ENCODE results near the gene HOXB5. TPM values are rescaled to one million over a fixed set of nuclear protein-coding genes. Genes with fewer than 3 reads are reported as not detected.

HOXB5 gene
- total and polyA plus RNA-seq, 11 donors = 0.04 to 1.0 (median 0.17) TPM; not detected in 6

GRCh38 chr17:48601207-48601538 lies 7.6 kb upstream of the HOXB5 start:
- ATAC-seq = no peak
- Histone ChIP-seq H3K4me3 (no peak overlapping the region), H3K36me3 (no peaks in the 10 kb centered on the region), H3K9me3 (peaks cover 0 to 2% (median 0%) of the 10 kb centered on the region in 12 donors), H3K27me3 (peaks cover 81 to 100% (median 98%) of the 10 kb centered on the region in 9 donors), H3K27ac (no peak overlapping the region), H3K4me1 (peaks cover 0 to 32% (median 12%) of the 10 kb centered on the region in 12 donors)
- no peak for TF ChIP-seq POLR2A (IDR thresholded peaks at IDR 0.05)
- TF ChIP-seq, protein P1, sequence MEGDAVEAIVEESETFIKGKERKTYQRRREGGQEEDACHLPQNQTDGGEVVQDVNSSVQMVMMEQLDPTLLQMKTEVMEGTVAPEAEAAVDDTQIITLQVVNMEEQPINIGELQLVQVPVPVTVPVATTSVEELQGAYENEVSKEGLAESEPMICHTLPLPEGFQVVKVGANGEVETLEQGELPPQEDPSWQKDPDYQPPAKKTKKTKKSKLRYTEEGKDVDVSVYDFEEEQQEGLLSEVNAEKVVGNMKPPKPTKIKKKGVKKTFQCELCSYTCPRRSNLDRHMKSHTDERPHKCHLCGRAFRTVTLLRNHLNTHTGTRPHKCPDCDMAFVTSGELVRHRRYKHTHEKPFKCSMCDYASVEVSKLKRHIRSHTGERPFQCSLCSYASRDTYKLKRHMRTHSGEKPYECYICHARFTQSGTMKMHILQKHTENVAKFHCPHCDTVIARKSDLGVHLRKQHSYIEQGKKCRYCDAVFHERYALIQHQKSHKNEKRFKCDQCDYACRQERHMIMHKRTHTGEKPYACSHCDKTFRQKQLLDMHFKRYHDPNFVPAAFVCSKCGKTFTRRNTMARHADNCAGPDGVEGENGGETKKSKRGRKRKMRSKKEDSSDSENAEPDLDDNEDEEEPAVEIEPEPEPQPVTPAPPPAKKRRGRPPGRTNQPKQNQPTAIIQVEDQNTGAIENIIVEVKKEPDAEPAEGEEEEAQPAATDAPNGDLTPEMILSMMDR (IDR thresholded peaks at IDR 0.05) = no peak
- DNase-seq = no peak
- intact Hi-C loops (cut with DNase I) = no loop called here
- 5 to 22% (median 14%) methylated on average over 4 of the region's 4 CpGs for WGBS, 4 donors

GRCh38 chr17:48600244-48601098 lies 6.9 kb upstream of the HOXB5 start:
- Histone ChIP-seq H3K27ac (peak overlapping the region in 1 of 12 donors; percentile 97), H3K4me1 (peaks cover 0 to 34% (median 15%) of the 10 kb centered on the region in 12 donors), H3K36me3 (no peaks in the 10 kb centered on the region), H3K27me3 (peaks cover 78 to 100% (median 98%) of the 10 kb centered on the region in 9 donors), H3K9me3 (no peaks in the 10 kb centered on the region), H3K4me3 (no peak overlapping the region)
- TF ChIP-seq, protein P1 (IDR thresholded peaks at IDR 0.05) = no peak
- TF ChIP-seq POLR2A (IDR thresholded peaks at IDR 0.05) = no peak
- DNase-seq (no peak), ATAC-seq (no peak)
- intact Hi-C loops (cut with DNase I) = no loop called here
- 27 to 60% (median 39%) methylated on average over 15 to 17 of the region's 17 CpGs for WGBS, 4 donors

DNA sequence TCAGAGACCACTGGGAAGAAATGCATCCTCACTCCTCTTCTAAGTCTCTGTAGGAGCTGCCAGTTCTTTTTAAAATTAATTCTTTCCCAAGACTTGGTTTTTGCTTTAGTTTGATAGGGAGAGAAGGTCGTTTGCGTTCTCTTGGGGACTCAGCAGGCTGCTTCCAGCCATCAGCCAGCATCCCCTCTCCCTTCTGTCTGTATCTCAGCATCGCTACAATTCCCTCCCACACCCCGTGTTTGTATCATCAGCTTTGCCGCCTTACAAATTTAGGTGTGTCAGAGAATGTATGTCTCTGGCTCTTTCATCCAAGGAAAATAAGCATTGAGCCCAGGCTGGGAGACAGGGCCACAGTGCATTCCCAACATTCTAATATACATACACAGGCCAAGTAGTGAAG lies 5.8 kb upstream of the HOXB5 start:
- peaks cover 76 to 100% (median 98%) of the 10 kb centered on the region in 9 donors for H3K27me3 ChIP-seq
- WGBS, 4 donors = 24 to 63% (median 33%) methylated on average over 5 of the region's 5 CpGs
- TF ChIP-seq, protein P1 (IDR thresholded peaks at IDR 0.05) = no peak
- no peak for TF ChIP-seq POLR2A (IDR thresholded peaks at IDR 0.05)
- no peak overlapping the region for H3K4me3 ChIP-seq
- no peaks in the 10 kb centered on the region for H3K36me3 ChIP-seq
- peaks cover 0 to 34% (median 16%) of the 10 kb centered on the region in 12 donors for H3K4me1 ChIP-seq
- intact Hi-C loops (cut with DNase I) = loop anchor here in 1 of 10 donors (5.0 kb wide), 1 partner anchor 262 kb away; no protein-coding TSS in a partner anchor
- no peaks in the 10 kb centered on the region for H3K9me3 ChIP-seq
- DNase-seq = no peak
- no peak for ATAC-seq
- H3K27ac ChIP-seq = peak overlapping the region in 1 of 12 donors; percentile 97

DNA sequence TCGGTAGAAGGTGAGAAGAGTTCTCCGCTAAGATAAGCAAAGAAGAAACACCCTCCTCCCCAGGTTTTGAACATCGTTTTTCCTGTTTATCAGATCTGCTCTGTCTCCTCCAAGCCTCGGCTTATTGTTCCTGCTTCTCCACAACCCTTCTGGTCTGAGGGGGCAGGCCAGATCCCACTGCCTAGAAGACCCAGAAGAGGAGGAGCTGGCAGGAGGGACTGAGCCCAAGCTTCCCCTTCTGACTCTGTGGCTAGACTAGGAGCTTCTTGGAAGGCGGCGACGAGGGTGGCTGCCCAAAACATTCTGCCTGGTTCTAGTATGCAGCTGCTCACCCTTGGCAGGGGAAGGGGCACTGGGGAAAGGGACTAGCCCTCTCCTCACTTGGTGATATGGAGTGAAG lies 5.2 kb upstream of the HOXB5 start:
- no peak for TF ChIP-seq POLR2A (IDR thresholded peaks at IDR 0.05)
- TF ChIP-seq, protein P1 (IDR thresholded peaks at IDR 0.05) = no peak
- Histone ChIP-seq H3K27me3 (peaks cover 75 to 100% (median 98%) of the 10 kb centered on the region in 9 donors), H3K4me3 (no peak overlapping the region), H3K27ac (peak overlapping the region in 1 of 12 donors; percentile 97), H3K9me3 (no peaks in the 10 kb centered on the region), H3K36me3 (no peaks in the 10 kb centered on the region), H3K4me1 (peaks cover 0 to 38% (median 17%) of the 10 kb centered on the region in 12 donors)
- ATAC-seq (no peak), DNase-seq (no peak)
- 15 to 33% (median 23%) methylated on average over 7 of the region's 7 CpGs for WGBS, 4 donors
- intact Hi-C loops (cut with DNase I) = loop anchor here in 1 of 10 donors (5.0 kb wide), 1 partner anchor 261 kb away; no protein-coding TSS in a partner anchor
